HG03378 (cell line): ENCODE measurements around the gene PRCD.

Experiments
- ATAC-seq: cut with Tn5 transposase; IDR thresholded peaks from one replicate; pipeline ENCODE4 v1.9.1; 2021; ENCODE audit warnings: mild to moderate bottlenecking, moderate library complexity; ENCODE audit not compliant: unreplicated experiment

Gene PRCD

DNA sequence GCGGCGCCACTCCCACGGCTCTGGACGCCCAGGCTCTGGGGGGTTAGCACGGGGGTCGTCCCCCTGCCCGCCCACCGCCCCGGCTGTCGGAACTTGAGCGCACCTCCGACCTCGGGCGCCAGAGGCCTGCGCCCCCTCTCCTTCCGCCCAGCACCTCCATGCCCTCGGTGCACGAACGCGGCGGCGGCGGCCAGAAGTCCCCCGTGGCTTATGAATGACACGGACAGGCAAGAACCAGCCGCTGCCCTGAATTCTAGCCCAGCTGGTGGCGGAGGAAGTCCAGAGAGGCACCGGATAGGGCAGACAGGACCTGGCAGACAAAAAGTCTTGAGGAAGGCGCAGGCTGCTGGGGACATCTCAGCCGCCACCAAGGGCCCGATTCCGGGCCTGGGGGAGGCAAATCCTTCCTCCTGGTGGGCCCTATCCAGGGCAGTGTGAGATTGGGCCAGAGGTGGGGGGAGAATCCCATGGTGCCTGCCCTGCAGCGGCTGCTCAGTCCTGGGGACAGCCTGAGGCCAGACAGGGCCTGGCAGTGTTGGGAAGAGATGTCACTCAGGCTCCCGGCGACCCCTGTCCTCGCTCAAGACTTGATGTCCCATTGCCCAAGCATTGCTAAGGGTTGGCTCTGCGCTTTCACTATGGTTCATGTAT, 1.4 kb upstream of the PRCD start:
- no peak for ATAC-seq

DNA sequence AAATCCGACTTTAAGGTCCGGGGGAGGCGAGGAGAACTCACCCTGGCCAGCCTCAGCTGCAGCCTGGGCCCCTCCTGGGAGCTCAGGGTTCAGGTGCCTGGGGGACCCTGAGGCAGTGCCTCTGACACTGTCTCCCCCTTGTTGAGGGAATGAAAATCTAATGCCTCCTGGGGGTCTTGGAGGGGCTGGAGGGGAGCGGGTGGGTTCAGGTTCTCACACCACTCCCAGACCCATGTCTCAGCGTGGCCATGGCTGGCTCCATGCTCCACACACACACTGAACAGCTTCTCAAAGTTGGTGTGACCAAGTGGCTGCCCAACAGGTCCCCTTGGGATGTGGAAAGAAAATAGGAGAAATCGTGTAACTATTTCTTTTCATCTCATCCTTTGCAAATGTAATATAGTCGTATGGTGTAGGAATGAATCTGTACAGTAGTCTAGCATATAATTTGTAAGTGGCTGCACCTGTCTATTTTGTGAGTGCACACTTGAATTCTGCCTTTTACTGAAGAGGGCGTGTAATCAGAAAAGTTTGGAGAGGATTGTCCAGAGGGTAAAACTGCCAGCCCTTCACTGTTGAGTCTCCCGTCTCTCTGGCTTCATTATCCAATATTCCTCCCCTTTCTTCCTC, 788 bp upstream of the PRCD start:
- no peak for ATAC-seq

DNA sequence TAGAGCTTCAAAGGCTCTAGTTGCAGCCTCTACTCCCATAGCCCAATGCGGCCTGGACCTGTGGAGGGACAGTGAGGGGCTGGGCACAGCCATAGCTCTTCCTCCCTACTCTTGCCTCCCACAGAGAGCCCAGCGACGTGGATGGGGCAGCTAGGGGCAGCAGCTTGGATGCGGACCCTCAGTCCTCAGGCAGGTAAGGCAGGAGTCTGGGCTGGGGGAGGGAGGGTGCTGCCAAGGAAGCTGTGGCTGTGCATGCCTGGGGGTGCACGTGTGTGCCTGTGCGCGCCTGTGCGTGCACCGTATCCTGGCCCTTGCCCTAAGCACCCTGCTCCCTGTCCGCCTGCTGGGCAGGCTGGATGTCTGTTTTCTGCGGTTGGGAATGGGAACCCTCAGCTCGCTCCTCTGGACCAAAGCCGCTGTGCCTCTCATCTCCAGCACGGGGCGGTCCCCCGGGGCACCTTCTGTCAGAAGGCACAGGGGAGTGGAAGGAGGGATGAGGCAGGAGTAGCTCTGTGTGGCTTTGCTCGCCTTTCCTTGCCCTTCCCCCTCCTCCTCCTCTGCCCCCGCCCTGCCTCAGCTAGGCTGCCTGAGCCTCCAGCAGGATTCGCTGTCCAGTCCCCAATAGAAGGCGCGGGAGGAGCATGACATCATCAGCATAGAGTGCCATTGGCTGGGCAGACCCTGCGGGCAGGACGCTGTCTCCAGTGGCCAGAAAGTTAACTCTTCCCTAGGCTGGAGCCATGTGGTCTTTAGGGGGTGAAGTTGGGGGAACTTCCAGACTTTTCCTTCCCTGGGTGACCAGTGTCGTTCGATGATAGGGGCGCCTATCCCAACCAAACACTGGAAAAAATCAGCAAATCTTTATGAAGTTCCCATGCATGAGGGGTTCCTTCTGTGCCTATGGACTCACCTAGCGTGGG, 797 bp downstream of the PRCD start:
- no peak for ATAC-seq

DNA sequence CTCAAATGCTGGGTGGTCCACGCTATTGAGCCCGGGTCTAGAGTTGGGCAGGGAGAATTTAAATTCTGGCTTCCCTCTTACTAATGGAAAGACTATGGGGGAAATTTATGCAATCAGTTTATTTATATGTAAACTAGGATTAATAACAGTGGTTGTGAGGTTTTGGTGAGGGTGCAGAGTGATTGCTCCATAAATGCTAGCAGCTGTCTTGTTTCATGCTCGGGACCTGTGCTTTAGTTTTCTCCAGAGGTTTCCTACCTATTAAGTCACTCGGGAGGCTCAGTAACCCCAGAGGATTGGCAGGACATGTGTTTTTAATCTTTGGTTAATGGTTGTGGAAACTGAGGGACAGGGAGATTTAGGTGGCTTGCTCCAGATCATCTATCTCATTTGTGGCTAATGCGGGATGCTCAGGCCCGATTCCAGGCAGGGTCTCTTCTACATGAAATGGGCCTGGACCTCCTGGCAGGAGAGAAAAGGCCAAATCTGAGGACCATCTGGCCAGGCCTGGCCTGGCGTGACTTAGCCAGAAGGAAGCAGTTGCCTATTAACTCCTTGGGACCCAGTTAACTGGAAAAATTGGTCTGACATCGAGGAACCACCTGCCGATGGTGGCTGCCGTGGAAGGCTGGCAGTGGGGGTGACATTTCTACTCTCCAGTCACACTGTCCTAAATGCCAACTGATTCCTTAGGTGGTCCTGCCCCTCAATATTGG, 2.1 kb downstream of the PRCD start:
- ATAC-seq: no peak

DNA sequence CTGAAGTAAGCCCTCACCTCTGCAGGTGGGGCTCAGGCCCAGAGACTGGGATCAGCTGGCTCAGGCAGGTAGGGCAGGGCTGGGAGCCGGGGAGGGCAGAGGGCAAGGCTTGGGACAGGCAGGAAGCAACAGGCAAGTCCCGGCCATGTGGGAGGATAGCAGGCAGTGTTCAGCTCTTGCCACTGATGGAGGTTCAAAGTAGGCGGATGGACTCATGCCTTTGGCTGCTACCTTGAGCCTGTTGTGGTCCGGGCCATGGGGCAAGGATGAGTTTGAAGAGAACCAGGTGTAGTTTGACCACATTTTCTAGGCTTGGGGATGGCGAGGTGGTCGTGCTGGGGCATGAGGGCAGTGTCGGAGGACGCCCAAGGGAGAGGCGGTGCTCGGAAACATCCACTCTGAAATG, 2.7 kb downstream of the PRCD start:
- no peak for ATAC-seq

DNA sequence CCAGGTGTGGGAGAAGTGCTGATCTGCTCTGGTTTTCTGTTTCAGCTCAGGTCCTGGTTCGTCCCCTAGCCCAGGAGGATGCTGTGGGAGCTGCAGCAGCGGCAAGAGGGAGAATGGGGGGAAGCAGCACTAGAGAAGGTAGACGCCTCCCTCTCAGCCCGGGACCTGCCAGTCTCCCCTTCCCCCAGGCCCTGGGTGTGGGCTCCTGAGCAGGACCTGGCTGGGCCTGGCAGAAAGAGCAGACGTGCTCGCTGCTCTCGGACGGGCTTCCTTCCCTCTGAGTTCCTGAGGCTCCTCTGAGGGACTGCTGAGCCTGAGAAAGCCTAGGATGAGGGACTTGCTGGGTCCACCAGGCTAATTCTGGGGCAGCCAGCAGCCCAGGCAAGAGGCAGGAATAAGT, 3.1 kb downstream of the PRCD start:
- ATAC-seq: no peak

DNA sequence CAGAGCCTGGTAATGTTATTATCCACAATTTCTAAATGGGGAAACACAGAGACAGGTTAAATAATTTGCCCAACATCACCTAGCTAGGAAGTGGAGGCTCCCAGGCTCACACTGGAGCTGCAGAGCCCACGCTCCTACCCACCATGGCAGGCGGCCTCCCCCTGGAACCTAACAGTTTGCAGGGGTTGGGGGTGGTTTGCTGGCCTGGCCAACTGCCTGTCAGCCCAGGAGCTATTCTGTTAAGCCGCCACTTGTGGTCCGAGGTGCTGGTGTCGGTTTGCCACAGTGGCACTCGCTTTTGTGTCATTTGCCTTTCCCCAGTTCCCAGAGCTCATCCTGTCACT, 3.6 kb downstream of the PRCD start:
- no peak for ATAC-seq

DNA sequence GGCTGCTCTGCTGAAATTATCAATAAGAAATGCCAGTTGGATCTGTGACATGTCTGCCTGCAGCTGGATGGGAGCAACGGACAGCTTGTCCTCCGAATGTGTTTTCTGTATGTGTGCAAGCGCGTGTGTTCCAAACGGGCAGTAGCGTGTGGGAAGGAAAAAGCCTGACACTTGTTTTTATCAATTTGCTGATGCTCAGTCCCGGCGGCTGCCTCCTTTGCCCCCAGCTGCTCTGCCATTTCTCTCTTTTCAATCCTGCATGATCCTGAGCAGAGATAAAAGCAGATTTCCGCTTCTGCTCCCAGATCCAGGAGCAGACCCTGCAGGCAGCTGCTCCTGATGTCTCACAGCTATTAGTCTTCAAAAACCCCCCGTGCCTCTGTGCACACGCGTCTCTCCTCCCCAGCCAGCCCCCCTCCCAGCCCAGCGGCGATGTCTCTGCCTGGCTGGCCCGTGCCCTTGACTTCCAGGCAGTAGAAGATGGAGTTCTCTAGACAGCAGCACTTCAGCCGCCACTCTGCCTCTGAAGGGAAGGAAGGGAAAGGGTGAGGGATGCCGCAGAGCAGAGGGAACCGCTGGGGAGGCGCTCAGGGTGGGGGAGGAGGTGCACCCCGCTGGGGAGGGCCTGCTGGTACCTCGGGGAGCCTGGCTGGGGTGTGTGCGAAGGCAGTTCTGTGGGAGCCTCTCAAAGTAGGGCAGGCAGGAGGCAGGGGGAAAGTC, 4.1 kb downstream of the PRCD start:
- ATAC-seq: no peak

DNA sequence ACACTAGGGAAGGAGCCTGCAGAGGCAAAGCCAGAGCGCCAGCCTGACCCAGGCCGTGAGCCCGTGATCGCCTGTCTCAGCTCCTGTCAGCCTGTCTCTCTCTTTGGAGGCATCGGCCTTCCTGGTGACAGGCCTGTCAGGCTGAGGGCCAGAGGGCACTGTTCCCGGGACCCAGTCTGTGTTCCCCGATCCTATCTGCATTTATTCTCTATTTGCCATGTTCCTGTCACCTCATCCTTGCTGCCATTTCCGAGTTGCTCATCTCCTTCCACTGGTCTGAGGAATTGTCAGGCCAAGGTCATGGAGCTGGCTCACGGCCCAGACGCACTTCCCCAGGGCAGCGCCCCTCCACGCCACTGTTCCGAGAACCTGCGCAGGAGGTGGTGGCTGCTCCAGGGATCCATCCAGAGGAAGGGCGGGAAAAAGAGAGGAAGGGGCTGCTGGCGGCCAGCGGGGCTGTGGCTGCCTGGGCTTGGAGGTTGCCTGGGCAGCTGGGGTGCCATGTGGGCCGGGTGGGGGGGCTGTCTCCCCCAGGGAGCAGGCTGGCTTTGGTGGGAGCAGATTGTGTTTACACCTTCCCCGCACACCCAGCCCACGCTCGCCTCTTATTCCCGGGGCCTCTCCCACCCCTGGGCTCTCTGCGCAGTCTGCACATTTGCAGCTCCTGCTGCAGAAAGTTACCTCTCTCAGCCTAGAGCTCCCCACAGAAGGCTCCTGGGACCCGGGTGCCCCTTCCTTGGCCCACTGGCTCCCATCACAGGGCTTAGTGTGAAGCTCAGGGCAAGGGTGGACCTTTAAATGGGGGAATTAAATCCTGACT, 4.9 kb downstream of the PRCD start:
- no peak for ATAC-seq

DNA sequence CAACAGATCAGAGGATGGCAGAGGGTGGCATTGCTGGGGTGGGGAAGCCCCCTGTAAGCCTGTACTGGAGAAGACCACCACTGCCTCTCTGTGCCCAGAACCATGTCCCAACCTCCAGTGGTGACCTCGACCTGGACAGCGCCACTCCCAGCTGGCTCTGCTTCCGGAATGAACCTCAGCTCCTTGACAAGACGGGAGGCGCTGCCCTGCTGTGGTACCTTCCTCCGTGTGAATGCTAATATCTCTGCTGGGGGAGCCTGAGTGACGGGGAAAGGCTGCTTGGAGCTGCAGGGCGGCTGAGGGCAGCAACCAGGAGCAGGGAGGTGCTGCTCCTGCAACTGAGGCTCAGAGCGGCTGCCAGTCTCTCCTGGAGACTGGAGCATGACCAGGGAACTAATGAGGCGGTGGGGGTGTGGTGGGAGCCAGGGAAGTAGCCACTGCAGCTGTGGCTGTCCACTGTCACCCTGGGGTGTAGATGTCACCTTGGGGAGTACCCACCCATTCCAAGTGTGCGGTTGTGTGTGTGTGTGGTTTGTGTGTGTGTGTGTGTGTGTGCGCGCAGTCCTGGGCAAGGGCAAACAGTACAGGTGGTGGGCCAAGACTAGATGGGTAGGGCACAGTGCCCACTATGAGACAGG, 6.2 kb downstream of the PRCD start:
- no peak for ATAC-seq

DNA sequence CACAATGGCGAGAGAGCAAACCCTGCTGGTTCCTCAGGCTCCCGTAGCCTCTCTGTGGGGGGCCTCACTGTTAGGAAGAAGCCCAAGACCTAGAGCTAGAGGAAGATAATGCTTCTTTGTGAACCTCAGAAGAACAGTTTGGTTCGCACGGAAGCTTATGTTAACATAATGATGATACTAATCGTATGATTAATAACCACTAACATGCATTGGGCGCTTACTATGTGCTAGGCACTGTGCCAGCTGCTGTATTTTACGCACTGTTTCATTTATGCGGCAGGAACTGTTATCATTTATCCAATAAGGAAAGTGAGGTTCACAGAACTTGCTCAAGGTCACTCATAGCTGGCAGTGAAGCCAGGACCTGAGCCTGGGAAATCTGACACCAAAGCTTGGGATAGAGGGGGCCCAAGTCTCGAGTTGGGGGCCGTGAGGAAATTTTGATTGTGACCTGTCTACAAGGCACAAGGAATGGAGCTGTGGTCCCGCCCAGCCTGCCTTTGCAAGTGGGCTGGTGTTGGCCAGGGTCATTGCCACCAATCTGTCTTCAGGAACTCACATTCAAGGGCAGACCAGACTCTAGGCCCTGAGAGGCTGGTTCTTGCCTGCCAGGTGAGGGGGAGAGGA, 6.8 kb downstream of the PRCD start:
- ATAC-seq: no peak

DNA sequence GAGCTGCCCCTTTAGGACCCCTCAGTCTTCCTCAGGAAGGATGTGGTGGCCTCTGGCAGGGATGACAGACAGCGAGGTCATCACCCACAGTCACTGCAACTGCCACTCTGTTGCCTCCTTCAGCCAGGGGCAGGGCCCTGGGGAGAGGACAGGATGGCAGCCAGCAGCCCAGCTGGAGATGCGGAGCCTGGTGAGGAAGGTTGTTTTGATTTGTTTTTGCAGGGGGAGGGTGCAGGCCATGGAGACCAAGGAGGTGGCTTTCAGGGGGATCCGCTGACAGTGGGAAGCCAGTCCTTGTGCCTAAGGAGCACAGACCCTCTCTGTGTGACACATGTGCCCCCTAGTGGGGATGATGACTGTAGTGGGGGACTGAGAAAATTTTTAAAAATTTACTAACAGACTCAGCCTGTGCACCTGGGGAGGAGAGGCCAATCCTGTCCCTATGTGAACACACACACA, 7.4 kb downstream of the PRCD start:
- ATAC-seq: no peak

DNA sequence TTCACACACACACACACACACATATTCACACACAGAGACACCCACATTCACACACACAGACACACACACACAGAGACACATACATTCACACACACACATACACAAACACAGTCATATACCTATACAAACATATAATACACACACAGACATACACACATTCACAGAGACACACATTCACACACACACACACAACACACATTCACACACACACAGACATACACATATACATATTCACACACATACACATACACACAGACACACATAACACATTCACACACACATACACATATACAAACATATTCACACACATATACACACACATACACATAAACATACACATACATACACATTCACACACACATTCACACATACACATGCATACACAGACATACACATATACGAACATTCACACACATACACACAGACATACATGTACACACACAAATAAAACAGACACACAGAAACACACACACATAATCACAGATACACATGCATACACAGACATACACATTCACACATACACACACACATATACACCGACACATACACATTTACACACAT, 7.9 kb downstream of the PRCD start:
- ATAC-seq: no peak

DNA sequence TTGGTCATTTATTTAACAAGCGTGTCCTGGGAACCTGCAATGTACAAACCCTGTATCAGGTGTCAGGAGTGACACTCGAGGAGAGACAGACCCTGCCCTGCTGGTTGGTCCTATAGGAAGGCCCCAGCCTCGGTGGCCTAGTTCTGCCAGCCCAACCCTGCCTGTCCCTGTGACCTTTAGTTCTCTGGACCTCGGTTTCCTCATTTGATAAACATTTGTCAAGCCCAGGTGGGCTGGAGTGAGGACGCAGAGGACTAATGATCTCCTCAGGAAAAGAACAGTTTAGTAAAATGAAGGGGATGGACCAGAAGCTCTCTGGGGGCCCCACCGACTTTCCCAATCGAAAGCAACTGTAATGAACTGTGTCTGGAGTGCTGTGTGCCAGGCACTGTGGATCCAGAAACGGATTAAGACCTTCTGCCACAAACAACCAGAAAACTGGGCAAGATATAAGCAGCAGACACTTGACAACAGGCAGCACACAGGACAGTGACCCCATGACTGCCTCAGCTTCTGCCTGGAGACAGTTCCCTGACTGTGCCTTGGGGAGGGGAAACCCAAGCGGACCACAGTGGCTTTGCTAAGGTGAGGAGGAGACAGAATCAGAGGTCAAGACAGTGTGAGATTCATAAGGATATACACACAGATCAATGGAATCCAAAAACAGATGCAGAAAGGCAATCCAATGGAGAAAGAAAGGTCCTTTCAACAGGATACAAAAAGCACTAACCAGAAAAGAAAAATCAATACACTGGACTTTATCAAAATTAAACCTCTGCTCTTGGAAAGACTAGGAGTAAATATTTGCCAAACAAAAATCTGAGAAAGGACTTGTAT, 8.8 kb downstream of the PRCD start:
- ATAC-seq: no peak

DNA sequence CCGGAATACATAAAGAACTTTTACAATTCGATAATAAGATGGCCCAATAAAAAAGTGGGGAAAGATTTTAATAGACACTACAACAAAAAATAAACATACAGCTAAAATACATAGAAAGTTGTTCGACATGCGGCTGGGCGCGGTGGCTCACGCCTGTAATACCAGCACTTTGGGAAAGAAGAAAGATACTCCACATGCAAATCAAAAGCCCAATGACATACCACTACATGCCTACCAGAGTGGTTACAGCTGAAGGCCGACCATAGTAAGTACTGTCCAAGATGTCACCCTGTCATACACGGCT, 9.3 kb downstream of the PRCD start:
- no peak for ATAC-seq

DNA sequence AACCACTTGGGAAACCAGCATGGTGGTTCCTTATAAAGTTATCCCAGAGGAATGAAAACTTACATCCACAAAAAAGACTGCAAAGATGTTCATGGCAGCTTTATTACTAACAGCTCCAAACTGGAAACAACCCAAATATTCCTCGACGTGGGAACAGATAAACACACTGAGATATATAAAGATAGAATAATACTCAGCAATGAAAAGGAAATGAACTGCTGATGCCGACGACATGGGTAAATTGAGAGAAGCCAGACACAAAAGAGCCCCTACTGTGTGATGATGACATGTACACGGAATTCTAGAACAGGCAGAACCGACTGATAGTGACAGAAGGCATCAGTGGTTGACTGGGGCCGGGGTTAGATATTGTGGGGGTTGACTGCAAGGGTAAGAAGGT, 9.7 kb downstream of the PRCD start:
- no peak for ATAC-seq

DNA sequence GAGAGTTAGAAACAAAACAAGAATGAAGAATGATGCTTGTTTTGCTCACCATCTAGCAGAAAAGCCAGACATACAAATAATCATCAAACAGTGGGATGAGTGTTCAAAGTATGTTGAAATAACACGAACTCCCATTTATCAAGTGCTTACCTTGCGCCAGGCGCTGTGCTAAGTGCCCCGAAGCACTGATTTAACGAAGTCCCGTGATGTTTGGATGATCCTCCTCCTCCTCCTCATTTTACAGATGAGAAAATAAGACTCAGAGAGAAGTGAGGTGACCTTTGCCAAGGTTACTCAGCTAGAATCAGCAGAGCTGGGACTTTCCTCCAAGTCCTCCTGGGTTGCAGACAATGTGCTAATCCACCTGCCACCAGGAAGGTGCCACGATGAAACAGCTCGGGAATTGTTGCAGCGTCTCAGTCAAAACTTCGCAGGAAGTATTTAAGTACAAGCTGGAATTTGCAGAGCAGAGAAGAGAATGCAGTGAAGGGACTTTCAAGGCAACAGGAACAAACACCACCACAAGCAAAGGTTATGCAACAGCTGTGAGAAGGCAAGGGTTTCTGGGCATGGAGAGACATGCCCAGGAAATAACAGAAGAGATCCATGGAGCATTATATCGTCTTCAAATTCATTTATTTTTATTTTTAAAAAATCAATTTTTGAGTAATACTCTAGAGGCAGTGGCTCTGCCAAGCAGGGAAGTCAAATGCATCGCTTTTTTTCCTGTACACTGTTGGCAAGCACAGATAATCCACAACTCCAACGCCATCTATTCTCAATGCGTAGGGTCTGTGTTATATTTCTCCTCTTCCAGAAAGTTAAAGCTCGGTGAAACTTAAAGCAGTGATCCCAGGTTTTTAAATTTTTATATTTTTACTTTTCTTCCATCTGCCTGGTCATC, 11.1 kb downstream of the PRCD start:
- no peak for ATAC-seq
